ENCODE data around the gene GRIK4.

The GRIK4 gene

GRCh38 chr11:120549346-120549745, 37.8 kb downstream of the GRIK4 start:
- DNase-seq (ENCODE audit: low spot score) = no peak
- Histone ChIP-seq H3K27ac (ENCODE audit: poor library complexity, severe bottlenecking) (no peak overlapping the region), H3K9me3 (ENCODE audit: severe bottlenecking) (no peaks in the 10 kb centered on the region), H3K27me3 (ENCODE audit: insufficient read depth, poor library complexity, severe bottlenecking) (no peaks in the 10 kb centered on the region), H3K36me3 (ENCODE audit: low read depth) (no peaks in the 10 kb centered on the region), H3K4me3 (ENCODE audit: severe bottlenecking) (no peak overlapping the region), H3K4me1 (ENCODE audit: insufficient read depth, poor library complexity, severe bottlenecking) (peaks cover 21% of the 10 kb centered on the region)
- no peak for ATAC-seq (ENCODE audit: low read depth)
- no peak for TF ChIP-seq CTCF (IDR thresholded peaks at IDR 0.05; ENCODE audit: poor library complexity, severe bottlenecking)

- Histone ChIP-seq H3K27me3 (ENCODE audit: insufficient read depth, poor library complexity, severe bottlenecking) (no peaks in the 10 kb centered on the region), H3K27ac (ENCODE audit: poor library complexity, severe bottlenecking) (no peak overlapping the region), H3K36me3 (ENCODE audit: low read depth) (no peaks in the 10 kb centered on the region), H3K4me1 (ENCODE audit: insufficient read depth, poor library complexity, severe bottlenecking) (peaks cover 21% of the 10 kb centered on the region), H3K9me3 (ENCODE audit: severe bottlenecking) (no peaks in the 10 kb centered on the region), H3K4me3 (ENCODE audit: severe bottlenecking) (no peak overlapping the region)
- DNase-seq (ENCODE audit: low spot score) = no peak
- no peak for ATAC-seq (ENCODE audit: low read depth)
- no peak for TF ChIP-seq CTCF (IDR thresholded peaks at IDR 0.05; ENCODE audit: poor library complexity, severe bottlenecking)
These were observed 38.5 kb downstream of the GRIK4 start for GRCh38 chr11:120550007-120550406.

- ATAC-seq (ENCODE audit: low read depth) (no peak), DNase-seq (ENCODE audit: low spot score) (no peak)
These were observed 39.6 kb downstream of the GRIK4 start for GRCh38 chr11:120551191-120551590.

GRCh38 chr11:120554766-120555432, 43.4 kb downstream of the GRIK4 start:
- no peak for TF ChIP-seq CTCF (IDR thresholded peaks at IDR 0.05; ENCODE audit: poor library complexity, severe bottlenecking)

More at GRCh38 chr11:120551191-120551590, 39.6 kb downstream of the GRIK4 start:
- no peaks in the 10 kb centered on the region for H3K27me3 ChIP-seq (ENCODE audit: insufficient read depth, poor library complexity, severe bottlenecking)
- H3K4me1 ChIP-seq (ENCODE audit: insufficient read depth, poor library complexity, severe bottlenecking) = peaks cover 21% of the 10 kb centered on the region
- no peaks in the 10 kb centered on the region for H3K9me3 ChIP-seq (ENCODE audit: severe bottlenecking)
- no peak for TF ChIP-seq CTCF (IDR thresholded peaks at IDR 0.05; ENCODE audit: poor library complexity, severe bottlenecking)
- no peaks in the 10 kb centered on the region for H3K36me3 ChIP-seq (ENCODE audit: low read depth)
- H3K4me3 ChIP-seq (ENCODE audit: severe bottlenecking) = no peak overlapping the region
- H3K27ac ChIP-seq (ENCODE audit: poor library complexity, severe bottlenecking) = no peak overlapping the region

GRCh38 chr11:120555433-120555773, 43.9 kb downstream of the GRIK4 start:
- no peak for TF ChIP-seq CTCF (IDR thresholded peaks at IDR 0.05; ENCODE audit: poor library complexity, severe bottlenecking)
- Histone ChIP-seq H3K9me3 (ENCODE audit: severe bottlenecking) (no peaks in the 10 kb centered on the region), H3K27me3 (ENCODE audit: insufficient read depth, poor library complexity, severe bottlenecking) (no peaks in the 10 kb centered on the region), H3K4me1 (ENCODE audit: insufficient read depth, poor library complexity, severe bottlenecking) (no peaks in the 10 kb centered on the region), H3K27ac (ENCODE audit: poor library complexity, severe bottlenecking) (no peak overlapping the region), H3K36me3 (ENCODE audit: low read depth) (no peaks in the 10 kb centered on the region), H3K4me3 (ENCODE audit: severe bottlenecking) (no peak overlapping the region)
- DNase-seq (ENCODE audit: low spot score) (no peak), ATAC-seq (ENCODE audit: low read depth) (no peak)

More at GRCh38 chr11:120554766-120555432, 43.4 kb downstream of the GRIK4 start:
- no peak overlapping the region for H3K4me3 ChIP-seq (ENCODE audit: severe bottlenecking)
- no peak for DNase-seq (ENCODE audit: low spot score)
- H3K27ac ChIP-seq (ENCODE audit: poor library complexity, severe bottlenecking) = no peak overlapping the region
- ATAC-seq (ENCODE audit: low read depth) = no peak; the same call in 2 of the 3 replicates
- H3K27me3 ChIP-seq (ENCODE audit: insufficient read depth, poor library complexity, severe bottlenecking) = no peaks in the 10 kb centered on the region
- no peaks in the 10 kb centered on the region for H3K36me3 ChIP-seq (ENCODE audit: low read depth)
- H3K4me1 ChIP-seq (ENCODE audit: insufficient read depth, poor library complexity, severe bottlenecking) = no peaks in the 10 kb centered on the region
- no peaks in the 10 kb centered on the region for H3K9me3 ChIP-seq (ENCODE audit: severe bottlenecking)

All from RWPE2 (cell line).